ENCODE measurements around the gene PTPN2.

GRCh38 chr18:12895626-12896025, 11.6 kb upstream of the PTPN2 start:
- TF ChIP-seq, protein P1, sequence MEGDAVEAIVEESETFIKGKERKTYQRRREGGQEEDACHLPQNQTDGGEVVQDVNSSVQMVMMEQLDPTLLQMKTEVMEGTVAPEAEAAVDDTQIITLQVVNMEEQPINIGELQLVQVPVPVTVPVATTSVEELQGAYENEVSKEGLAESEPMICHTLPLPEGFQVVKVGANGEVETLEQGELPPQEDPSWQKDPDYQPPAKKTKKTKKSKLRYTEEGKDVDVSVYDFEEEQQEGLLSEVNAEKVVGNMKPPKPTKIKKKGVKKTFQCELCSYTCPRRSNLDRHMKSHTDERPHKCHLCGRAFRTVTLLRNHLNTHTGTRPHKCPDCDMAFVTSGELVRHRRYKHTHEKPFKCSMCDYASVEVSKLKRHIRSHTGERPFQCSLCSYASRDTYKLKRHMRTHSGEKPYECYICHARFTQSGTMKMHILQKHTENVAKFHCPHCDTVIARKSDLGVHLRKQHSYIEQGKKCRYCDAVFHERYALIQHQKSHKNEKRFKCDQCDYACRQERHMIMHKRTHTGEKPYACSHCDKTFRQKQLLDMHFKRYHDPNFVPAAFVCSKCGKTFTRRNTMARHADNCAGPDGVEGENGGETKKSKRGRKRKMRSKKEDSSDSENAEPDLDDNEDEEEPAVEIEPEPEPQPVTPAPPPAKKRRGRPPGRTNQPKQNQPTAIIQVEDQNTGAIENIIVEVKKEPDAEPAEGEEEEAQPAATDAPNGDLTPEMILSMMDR (IDR thresholded peaks at IDR 0.05) = no peak
- TF ChIP-seq POLR2A (IDR thresholded peaks at IDR 0.05) = no peak

Data from heart left ventricle (tissue), 13 donors.